Left ventricle myocardium inferior (tissue), 1 donor: ENCODE data around the gene KLRK1. TPM values are rescaled to one million over a fixed set of nuclear protein-coding genes. Genes with fewer than 3 reads are reported as not detected.
"Not testable (repeated sequence)": the region's sequence is repeated elsewhere in the genome, so short reads cannot be mapped to it uniquely, and the experiment has no call there.

Experiments
- DNase-seq: peaks from one replicate; pipeline ENCODE4 v3.0.0-alpha.2; 2020
- H3K27ac ChIP-seq: fragments of 200-600 bp; replicated peaks from 2 replicates; pipeline ENCODE4 v1.8.0; 2021
- H3K27me3 ChIP-seq: fragments of 200-600 bp; 2 replicates; pipeline ENCODE4 v1.8.0; 2021; ENCODE audit warnings: low read depth
- H3K36me3 ChIP-seq: fragments of 200-600 bp; 2 replicates; pipeline ENCODE4 v1.8.0; 2021
- H3K4me1 ChIP-seq: fragments of 200-600 bp; 2 replicates; pipeline ENCODE4 v1.8.0; 2021
- H3K4me3 ChIP-seq: fragments of 200-600 bp; 2 replicates; pipeline ENCODE4 v1.8.0; 2021; ENCODE audit warnings: mild to moderate bottlenecking, moderate library complexity
- H3K9me3 ChIP-seq: fragments of 200-600 bp; replicated peaks from 2 replicates; pipeline ENCODE4 v1.8.0; 2021
- CTCF ChIP-seq: fragments of 200-600 bp; IDR thresholded peaks from 2 replicates; pipeline ENCODE4 v1.8.0; 2021; ENCODE audit warnings: antibody characterized with exemption, mild to moderate bottlenecking, borderline replicate concordance
- intact Hi-C: fragments of 100-400 bp; cut with micrococcal nuclease; formaldehyde crosslinking; loops from one replicate; pipeline ENCODE4 v1.11.0; 2022
- total RNA-seq: library from RNA; stranded (reverse); fragmentation: NEBNext Ultra II Directional; extraction: Animal tissue kit (Norgen Biotek cat#: 25700); gene quantifications from one replicate; pipeline ENCODE4 v1.2.1, GENCODE V29; 2021
- donor health status: DM: no; HTN: yes; CAD: no; lungs with severe emphysema.

The KLRK1 gene
- total RNA-seq, 1 donor from 2014 or later = 0.36 TPM

GRCh38 chr12:10339053-10339840 lies 50.6 kb downstream of the KLRK1 start:
- Histone ChIP-seq H3K27me3 (no peaks in the 10 kb centered on the region), H3K4me3 (no peak overlapping the region), H3K9me3 (no peaks in the 10 kb centered on the region), H3K27ac (no peak overlapping the region), H3K36me3 (no peaks in the 10 kb centered on the region), H3K4me1 (no peaks in the 10 kb centered on the region)
- no peak for DNase-seq
- no peak for TF ChIP-seq CTCF
- intact Hi-C loops = no loop called here

- DNase-seq, intact Hi-C loops, H3K27ac ChIP-seq: not testable (repeated sequence)
Observed at GRCh38 chr12:10338470-10338869, 51.4 kb downstream of the KLRK1 start.

GRCh38 chr12:10336196-10336595 lies 53.6 kb downstream of the KLRK1 start:
- H3K9me3 ChIP-seq, H3K36me3 ChIP-seq, intact Hi-C loops, DNase-seq, H3K4me3 ChIP-seq, H3K4me1 ChIP-seq, H3K27ac ChIP-seq, H3K27me3 ChIP-seq: not testable (repeated sequence)

More at GRCh38 chr12:10338470-10338869, 51.4 kb downstream of the KLRK1 start:
- H3K36me3 ChIP-seq, H3K27me3 ChIP-seq, H3K4me1 ChIP-seq, H3K9me3 ChIP-seq, H3K4me3 ChIP-seq: not testable (repeated sequence)

GRCh38 chr12:10331642-10332239 lies 58.1 kb downstream of the KLRK1 start:
- intact Hi-C loops = loop anchor here (5.0 kb wide), 1 partner anchor 231 kb away; no protein-coding TSS in a partner anchor
- peaks cover 6% of the 10 kb centered on the region for H3K9me3 ChIP-seq
- no peak overlapping the region for H3K27ac ChIP-seq
- no peaks in the 10 kb centered on the region for H3K4me1 ChIP-seq
- DNase-seq = no peak
- no peaks in the 10 kb centered on the region for H3K36me3 ChIP-seq
- no peak overlapping the region for H3K4me3 ChIP-seq
- peak; percentile 77 for TF ChIP-seq CTCF
- H3K27me3 ChIP-seq = no peaks in the 10 kb centered on the region

GRCh38 chr12:10328691-10329090 lies 61.1 kb downstream of the KLRK1 start:
- DNase-seq, H3K36me3 ChIP-seq, intact Hi-C loops, H3K27me3 ChIP-seq, H3K4me1 ChIP-seq, H3K9me3 ChIP-seq, H3K27ac ChIP-seq, H3K4me3 ChIP-seq: not testable (repeated sequence)

Other genes starting within 250 kb of the KLRK1 start
- gene OLR1, start 217.9 kb downstream of the KLRK1 start, total RNA-seq = 0.55 TPM
- gene TMEM52B, start 211.0 kb downstream of the KLRK1 start, total RNA-seq = not detected
- 360 TPM for gene GABARAPL1, start 177.2 kb downstream of the KLRK1 start, total RNA-seq
- 1.4 TPM for gene KLRD1, start 82.2 kb downstream of the KLRK1 start, total RNA-seq
- not detected for gene KLRC4, start 19.7 kb upstream of the KLRK1 start, total RNA-seq
- gene KLRC3, start 30.6 kb upstream of the KLRK1 start, total RNA-seq = not detected
- gene KLRC2, start 46.0 kb upstream of the KLRK1 start, total RNA-seq = not detected
- gene KLRC1, start 63.3 kb upstream of the KLRK1 start, total RNA-seq = not detected
- 0.22 TPM for gene EIF2S3B, start 115.8 kb upstream of the KLRK1 start, total RNA-seq
- gene MAGOHB, start 223.6 kb upstream of the KLRK1 start, total RNA-seq = 13.9 TPM